ENCODE measurements around the gene DPP9. TPM values are rescaled to one million over a fixed set of nuclear protein-coding genes. Genes with fewer than 3 reads are reported as not detected.

The DPP9 gene
- total and polyA plus RNA-seq, 2 of the 4 experiments (the other 2 are of a cell fraction): 12.4 to 33.0 TPM

DNA sequence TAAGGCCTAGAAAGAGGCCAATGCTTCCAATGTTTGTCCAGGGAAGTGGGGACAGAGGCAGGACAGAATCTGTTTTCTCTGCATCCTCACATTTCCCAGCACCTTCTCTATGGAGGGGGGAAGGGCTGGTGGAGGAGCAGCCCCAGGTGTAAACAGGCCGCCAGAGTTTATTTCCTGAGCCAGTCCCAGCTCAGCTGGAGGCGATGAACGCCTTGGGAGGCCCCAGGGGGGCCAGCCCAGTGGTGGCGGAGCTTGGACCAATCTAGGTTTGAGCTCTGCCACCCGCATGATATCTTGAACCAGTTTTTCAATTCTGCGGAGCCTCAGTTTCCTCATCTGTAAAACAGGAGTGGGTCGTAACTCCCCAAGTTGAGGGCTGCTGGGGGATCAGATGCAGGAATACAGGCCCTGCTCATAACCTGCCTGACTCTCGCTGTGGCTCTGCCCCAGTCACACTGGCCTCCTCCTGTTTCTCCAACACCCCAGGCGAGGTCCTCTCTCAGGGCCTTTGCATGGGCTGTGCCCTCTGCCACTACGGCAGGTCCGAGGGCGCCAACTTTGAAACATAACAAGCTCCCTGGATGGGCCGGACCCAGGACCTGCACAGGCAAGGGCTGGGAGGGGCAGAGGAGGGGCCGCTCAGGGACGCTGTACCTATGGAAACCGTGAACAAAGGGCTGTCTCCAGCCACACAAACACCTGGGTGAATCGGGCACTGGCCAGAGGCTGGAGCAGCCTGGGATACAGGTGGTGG lies 83.2 kb downstream of the DPP9 start:
- H2AK9ac ChIP-seq (replicated peaks; ENCODE audit: low read depth, low read length, poor library complexity): peak overlapping the region; percentile 91
- H3K56ac ChIP-seq (ENCODE audit: extremely low read depth, insufficient read depth, low read length): no peak overlapping the region
- H3K27me3 ChIP-seq (ENCODE audit: control insufficient read depth, insufficient read depth, low read length): no peaks in the 10 kb centered on the region
- H2AFZ ChIP-seq (replicated peaks; ENCODE audit: low read length, poor library complexity): peak overlapping the region; percentile 95
- in situ Hi-C loops (cut with MboI; ENCODE audit: low sequenced_read_pairs) (no loop called here), intact Hi-C loops (cut with micrococcal nuclease) (no loop called here), dilution Hi-C loops (cut with HindIII; ENCODE audit: low sequenced_read_pairs, unreplicated experiment) (no loop called here)
- no peak overlapping the region for H3K14ac ChIP-seq (replicated peaks; ENCODE audit: low read depth, low read length)
- CTCF ChIA-PET: no interaction called here
- H3K4me3 ChIP-seq (ENCODE audit: insufficient read depth, low read depth, low read length): peak overlapping the region; percentile 74; the same call in 1 of the 2 replicates
- H3K4me1 ChIP-seq (ENCODE audit: control insufficient read depth, insufficient read depth, low read length): peaks cover 9% of the 10 kb centered on the region
- H3K4ac ChIP-seq (ENCODE audit: low read depth, low read length): peak overlapping the region; percentile 66
- peak overlapping the region; percentile 95 for H3K4me2 ChIP-seq (ENCODE audit: low read depth, low read length)
- no peak overlapping the region for H2BK5ac ChIP-seq (ENCODE audit: low read depth, low read length, poor library complexity, severe bottlenecking)
- H3K9me3 ChIP-seq (ENCODE audit: control insufficient read depth, insufficient read depth, low read length): no peaks in the 10 kb centered on the region
- H2BK20ac ChIP-seq (ENCODE audit: low read depth, low read length): no peak overlapping the region
- H3K27ac ChIP-seq (ENCODE audit: insufficient read depth, low read length): no peak overlapping the region
- TF ChIP-seq FOS (IDR thresholded peaks at IDR 0.05; ENCODE audit: low read depth, low read length): no peak
- peak overlapping the region; percentile 85; the same call in 1 of the 2 replicates for H3K9ac ChIP-seq (ENCODE audit: low read depth, low read length)
- H2AK5ac ChIP-seq (ENCODE audit: low read depth, low read length): 0 out of 2 replicates have a peak overlapping the region, but pooled peaks have one; percentile 93
- peaks cover 2% of the 10 kb centered on the region; the same call in 1 of the 2 replicates for H4K20me1 ChIP-seq (ENCODE audit: insufficient read depth, low read length)
- POLR2A ChIA-PET (ENCODE audit: unreplicated experiment): no interaction called here
- BruUV-seq (replicated peaks): no TSS peak
- ATAC-seq (ENCODE audit: low read depth) (no peak), DNase-seq (no peak)
- H3K9me1 ChIP-seq (ENCODE audit: insufficient read depth, low read length): no peaks in the 10 kb centered on the region; the same call in 1 of the 2 replicates
- H3K18ac ChIP-seq (ENCODE audit: low read depth, low read length): no peak overlapping the region
- H4K91ac ChIP-seq (ENCODE audit: insufficient read depth, low read depth, low read length): no peak overlapping the region
- H3K79me1 ChIP-seq (ENCODE audit: low read depth in 1 of 2, low read length in 2 of 2): peaks cover 20 to 33% of the 10 kb centered on the region in 2 experiments
- H2BK120ac ChIP-seq (ENCODE audit: low read depth, low read length): no peak overlapping the region
- no peak overlapping the region for H4K5ac ChIP-seq (ENCODE audit: low read depth, low read length)
- no peaks in the 10 kb centered on the region for H3K36me3 ChIP-seq (ENCODE audit: control insufficient read depth, insufficient read depth, low read length)
- H3K23ac ChIP-seq (ENCODE audit: low read depth, low read length): no peak overlapping the region; the same call in 1 of the 2 replicates
- WGBS, 2 experiments (ENCODE audit: extremely low coverage in 2 of 2, insufficient read length in 1 of 2): 81% methylated on average over 8 of the region's 17 CpGs; no CpG with 5 or more reads in 1 of the 2 experiments
- peak overlapping the region in 1 of 2 experiments; percentile 28; a peak in 1 of 4 replicates for H4K8ac ChIP-seq (ENCODE audit: low read depth in 2 of 2, low read length in 2 of 2)
- H2BK15ac ChIP-seq (ENCODE audit: low read depth, low read length): no peak overlapping the region

Data from IMR-90 (cell line).